ENCODE results near the gene TEPSIN. TPM values are rescaled to one million over a fixed set of nuclear protein-coding genes. Genes with fewer than 3 reads are reported as not detected.

TEPSIN gene
- total RNA-seq, 2 donors from 2014 or later = 34.3 to 34.6 TPM

GRCh38 chr17:81209141-81209540 is 29.7 kb downstream of the TEPSIN start:
- no peak for DNase-seq
- intact Hi-C loops (cut with DNase I, micrococcal nuclease) = no loop called here
- ATAC-seq = no peak

DNA sequence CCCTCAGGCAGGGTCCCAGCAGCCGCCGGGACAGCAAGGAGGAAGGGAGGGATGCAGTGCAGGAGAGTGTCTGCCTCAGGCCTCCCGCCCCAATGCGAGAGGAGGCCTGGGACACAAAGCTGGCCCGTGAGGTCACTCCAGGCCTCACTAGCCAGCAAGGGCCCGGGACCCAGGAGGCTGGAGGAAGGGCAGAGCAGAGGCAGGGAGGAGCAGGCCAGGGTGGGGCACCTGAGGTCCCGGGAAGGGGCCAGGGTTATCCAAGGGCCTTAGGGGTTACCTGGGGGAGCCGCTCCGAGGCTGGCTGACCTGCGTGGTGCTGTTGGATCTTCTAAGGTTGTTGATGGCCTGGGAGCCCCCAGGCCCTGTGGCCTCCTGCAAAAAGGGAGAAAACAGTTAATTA is 30.2 kb downstream of the TEPSIN start:
- intact Hi-C loops (cut with DNase I, micrococcal nuclease) = no loop called here
- no peak for ATAC-seq
- DNase-seq = no peak

- intact Hi-C loops (cut with DNase I, micrococcal nuclease) = no loop called here
- no peak for ATAC-seq
- DNase-seq = no peak
Observed at GRCh38 chr17:81207610-81208581, 31.0 kb downstream of the TEPSIN start.

- ATAC-seq (no peak), DNase-seq (no peak)
- intact Hi-C loops (cut with DNase I, micrococcal nuclease) = no loop called here
Observed at GRCh38 chr17:81206657-81207056, 32.2 kb downstream of the TEPSIN start.

GRCh38 chr17:81206166-81206565 is 32.7 kb downstream of the TEPSIN start:
- DNase-seq = no peak
- intact Hi-C loops (cut with DNase I, micrococcal nuclease) = no loop called here
- ATAC-seq = no peak

DNA sequence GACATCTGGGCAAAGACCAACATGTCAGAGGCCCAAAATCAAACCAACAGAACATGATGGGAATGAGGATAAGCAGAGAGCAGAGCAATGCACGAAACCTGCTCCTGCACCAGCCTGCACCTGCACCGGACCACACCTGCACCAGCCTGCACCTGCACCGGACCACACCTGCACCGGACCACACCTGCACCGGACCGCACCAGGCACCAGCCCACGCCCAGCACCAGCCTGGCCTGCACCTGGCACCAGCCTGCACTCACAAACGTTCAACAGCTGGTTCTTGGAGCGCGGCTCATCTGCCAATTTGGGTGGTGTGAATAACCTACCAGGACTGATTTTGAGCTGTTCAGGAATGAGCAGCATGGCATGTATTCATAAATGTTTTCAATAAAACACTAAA is 34.3 kb downstream of the TEPSIN start:
- DNase-seq (peak in 1 of 2 donors; percentile 38), ATAC-seq (peak; percentile 68)
- intact Hi-C loops (cut with DNase I, micrococcal nuclease) = no loop called here

- no peak for DNase-seq
- no peak for ATAC-seq
- intact Hi-C loops (cut with DNase I, micrococcal nuclease) = no loop called here
Observed at GRCh38 chr17:81203136-81203535, 35.7 kb downstream of the TEPSIN start.

- DNase-seq (no peak), ATAC-seq (no peak)
- intact Hi-C loops (cut with DNase I, micrococcal nuclease) = no loop called here
Observed at GRCh38 chr17:81202318-81202717, 36.5 kb downstream of the TEPSIN start.

GRCh38 chr17:81200695-81201580 is 37.9 kb downstream of the TEPSIN start:
- DNase-seq (peak; percentile 62 to 66), ATAC-seq (peak; percentile 94)
- intact Hi-C loops (cut with DNase I, micrococcal nuclease) = no loop called here

DNA sequence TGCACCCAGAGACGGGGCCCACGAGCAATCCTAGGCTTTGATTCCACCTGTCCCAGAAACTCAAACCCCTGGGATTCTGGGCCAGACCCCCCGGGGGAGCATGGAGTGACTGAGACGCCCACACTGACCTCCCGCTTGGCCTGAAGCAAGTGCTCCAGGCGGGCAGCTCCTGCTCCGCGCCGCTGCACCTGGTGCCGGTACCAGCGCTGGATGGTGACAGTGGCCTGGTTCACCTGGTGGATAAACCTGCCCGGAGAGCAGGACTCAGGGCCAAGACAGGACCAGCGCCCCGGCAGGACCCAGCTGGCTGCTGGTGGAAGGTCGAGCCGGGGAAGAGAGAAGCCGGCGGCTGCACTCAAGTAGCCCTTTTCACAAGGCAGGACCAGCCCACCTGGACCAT is 38.7 kb downstream of the TEPSIN start:
- ATAC-seq (no peak), DNase-seq (no peak)
- intact Hi-C loops (cut with DNase I, micrococcal nuclease) = no loop called here

- no peak for DNase-seq
- ATAC-seq = no peak
- intact Hi-C loops (cut with DNase I, micrococcal nuclease) = no loop called here
Observed at GRCh38 chr17:81199482-81199830, 39.4 kb downstream of the TEPSIN start.

DNA sequence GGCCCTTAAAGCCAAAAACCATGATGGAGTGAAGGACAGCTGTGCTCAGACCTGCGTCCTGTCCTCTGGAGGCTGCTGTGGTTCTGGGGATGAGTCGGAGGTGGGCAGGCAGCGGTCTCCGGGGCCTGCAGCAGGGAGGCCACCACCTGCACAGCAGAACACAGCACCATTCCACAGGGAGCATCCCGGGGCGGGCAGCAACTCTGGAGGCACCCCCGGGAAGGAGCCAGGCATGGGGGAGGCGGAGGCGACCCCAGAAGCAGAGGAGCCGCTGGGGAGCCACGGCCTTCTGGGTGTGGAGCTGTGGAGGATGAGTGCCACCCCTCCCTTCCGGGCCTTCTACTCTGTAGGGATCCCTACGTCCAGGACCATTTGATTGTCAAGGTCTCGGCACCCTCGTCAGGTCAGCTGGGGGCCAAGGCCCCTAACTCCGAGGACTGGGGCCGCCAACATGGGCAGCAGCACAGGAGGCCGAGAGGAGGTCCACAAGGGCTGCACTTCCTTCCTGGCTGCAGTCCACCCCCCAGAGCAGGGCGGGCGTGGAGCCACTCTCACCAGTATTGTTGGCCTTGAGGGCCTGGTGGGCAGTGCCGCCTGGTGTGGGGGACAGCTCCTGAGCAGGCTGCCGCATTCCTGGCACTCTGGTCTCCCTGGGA is 39.9 kb downstream of the TEPSIN start:
- ATAC-seq = no peak
- intact Hi-C loops (cut with DNase I, micrococcal nuclease) = no loop called here
- DNase-seq = no peak

GRCh38 chr17:81197831-81198490 is 40.9 kb downstream of the TEPSIN start:
- intact Hi-C loops (cut with DNase I, micrococcal nuclease) = no loop called here
- DNase-seq = no peak
- ATAC-seq = no peak

GRCh38 chr17:81197409-81197795 is 41.5 kb downstream of the TEPSIN start:
- no peak for ATAC-seq
- DNase-seq = no peak
- intact Hi-C loops (cut with DNase I, micrococcal nuclease) = no loop called here

- no peak for DNase-seq
- ATAC-seq = no peak
- intact Hi-C loops (cut with DNase I, micrococcal nuclease) = no loop called here
Observed at GRCh38 chr17:81196505-81197408, 42.1 kb downstream of the TEPSIN start.

DNA sequence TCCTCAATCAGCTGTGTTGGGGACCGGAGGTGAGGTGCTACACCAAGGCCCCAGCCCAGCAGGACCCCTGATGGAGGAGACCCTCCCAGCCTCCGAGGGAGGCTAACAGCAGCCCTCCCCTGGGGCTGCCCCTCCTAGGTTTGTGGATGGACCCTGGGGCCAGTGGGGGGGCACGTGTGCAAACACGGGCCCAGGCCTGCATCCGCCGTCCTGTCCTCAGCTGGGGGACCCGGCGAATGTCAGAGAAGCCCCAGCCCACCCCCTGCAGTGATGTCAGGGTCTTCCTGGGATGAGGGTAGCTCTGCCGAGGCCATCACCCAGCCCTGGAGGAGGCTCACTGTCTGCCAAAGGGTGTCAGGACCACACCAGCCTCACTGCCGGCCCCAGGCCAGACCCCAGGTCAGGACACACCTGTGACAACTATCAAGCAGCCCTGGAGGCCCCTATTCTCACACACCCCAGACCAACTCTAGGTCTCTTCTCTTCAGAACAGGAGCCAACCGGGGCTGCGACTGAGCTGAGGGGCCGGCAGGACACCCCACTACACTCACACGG is 42.8 kb downstream of the TEPSIN start:
- intact Hi-C loops (cut with DNase I, micrococcal nuclease) = no loop called here
- no peak for DNase-seq
- no peak for ATAC-seq

All from left colon (tissue), 2 donors.